Body of pancreas (tissue), 4 donors: ENCODE measurements around the gene SPATS2L. TPM values are rescaled to one million over a fixed set of nuclear protein-coding genes. Genes with fewer than 3 reads are reported as not detected.
A peak's percentile ranks its signal among the peaks of the same experiment; 100 is the strongest.

Experiments used
- ATAC-seq: fragments of 150-250 bp; one replicate; pipeline ENCODE4 v1.9.1; 2016
- DNase-seq, 4 donors: peaks; one replicate each; pipeline ENCODE4 v3.0.0-alpha.2; 2019
- H3K27ac ChIP-seq, 4 donors: fragments of 200-600 bp; sonication (generic); 1 replicate in 3 of 4; 2 replicates in 1 of 4; pipeline versions ENCODE4 v1.5.1 to v1.6.1; 2016 to 2019; ENCODE audit warnings: mild to moderate bottlenecking in 1 of 4, mixed read lengths in 1 of 4, moderate library complexity in 1 of 4
- H3K27me3 ChIP-seq, 2 donors: fragments of 200-600 bp; sonication (generic); one replicate each; pipeline ENCODE4 v1.6.0; 2016; ENCODE audit warnings: mild to moderate bottlenecking in 1 of 2
- H3K36me3 ChIP-seq, 2 donors: fragments of 200-600 bp; sonication (generic); replicated peaks in 1 of 2; 2 replicates each; pipeline ENCODE4 v1.5.1; 2016; ENCODE audit warnings: low read depth in 2 of 2; ENCODE audit not compliant: insufficient read depth in 1 of 2
- H3K4me1 ChIP-seq: fragments of 200-600 bp; sonication (generic); one replicate; pipeline ENCODE4 v1.6.0; 2016
- H3K4me3 ChIP-seq, 2 donors: fragments of 200-600 bp; sonication (generic); 1 replicate in 1 of 2; 2 replicates in 1 of 2; pipeline ENCODE4 v1.5.1; 2016 to 2019
- H3K9me3 ChIP-seq, 3 donors: fragments of 200-600 bp; sonication (generic); 1 replicate in 2 of 3; 2 replicates in 1 of 3; pipeline ENCODE4 v1.5.1; 2016
- POLR2A ChIP-seq, 3 donors: fragments of 450-650 bp; IDR thresholded peaks; one replicate each; pipeline ENCODE4 v1.6.1; 2016; ENCODE audit warnings: antibody characterized with exemption in 3 of 3, mild to moderate bottlenecking in 2 of 3
- WGBS, 2 donors: methylation state at CpG; one replicate each; pipeline ENCODE4 v1.1.5; 2017; 5-methylcytosine and 5-hydroxymethylcytosine counted together
- intact Hi-C: fragments of 100-400 bp; cut with DNase I; formaldehyde crosslinking; loops from one replicate; pipeline ENCODE4 v1.15.1; 2023
- total RNA-seq, 2 donors: library from RNA; depleted of rRNA; stranded (reverse); fragments of >200 nt; gene quantifications; one replicate each; pipeline ENCODE4 v1.1.0, GENCODE V29; 2016
- TF ChIP-seq, protein P1 (sequence below), 7 experiments: fragments of 450-650 bp in 4 of 7; fragments of 200-600 bp in 3 of 7; sonication (generic) in 3 of 7; IDR thresholded peaks; one replicate each; pipeline ENCODE4 v1.5.1; 2016 to 2019; ENCODE audit warnings: antibody characterized with exemption in 7 of 7

The SPATS2L gene
- total RNA-seq, 2 donors from 2014 or later, result 39.2 to 49.8 TPM

DNA sequence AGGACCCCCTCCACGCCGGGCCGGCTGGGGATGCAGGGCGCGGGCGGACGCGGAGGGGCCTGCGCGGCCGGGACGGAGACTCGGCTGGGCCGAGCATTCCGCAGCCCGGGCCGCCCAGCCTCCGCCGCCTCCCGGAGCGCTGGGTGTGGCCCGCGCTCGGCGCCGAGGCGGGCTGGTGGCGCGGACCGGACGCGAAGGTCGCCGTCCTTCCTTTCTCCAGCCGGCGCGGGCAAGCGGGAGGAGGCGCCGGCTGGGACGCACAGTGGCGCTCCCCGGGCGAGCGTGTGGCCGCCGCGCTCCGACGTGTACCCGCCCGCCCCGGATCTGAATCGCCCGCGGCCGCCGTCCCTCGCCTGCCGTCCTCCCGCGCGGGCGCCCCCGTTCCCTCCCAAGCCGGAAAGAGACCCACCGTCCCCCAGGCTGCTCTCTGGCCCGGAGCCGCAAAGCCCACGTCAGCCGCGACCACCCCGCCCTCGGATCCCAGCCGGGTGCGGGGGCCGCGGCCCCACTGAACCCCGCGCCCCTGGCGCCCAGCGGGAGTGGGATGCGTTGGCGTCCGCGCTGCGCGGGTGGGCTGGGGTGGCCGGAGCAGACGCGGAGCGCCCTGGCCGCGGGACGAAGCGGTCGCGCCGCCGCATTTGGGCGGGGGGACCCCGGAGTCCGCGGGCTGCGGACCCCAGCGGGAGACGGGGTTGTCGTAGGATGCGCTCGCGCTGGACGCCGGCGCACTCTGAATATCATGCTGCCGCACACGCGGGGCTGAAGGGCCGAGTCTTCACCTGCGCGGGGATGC, 634 bp downstream of the SPATS2L start:
- TF ChIP-seq POLR2A (IDR thresholded peaks at IDR 0.05), result peak in 2 of 3 donors; percentile 41 to 42
- TF ChIP-seq, protein P1, sequence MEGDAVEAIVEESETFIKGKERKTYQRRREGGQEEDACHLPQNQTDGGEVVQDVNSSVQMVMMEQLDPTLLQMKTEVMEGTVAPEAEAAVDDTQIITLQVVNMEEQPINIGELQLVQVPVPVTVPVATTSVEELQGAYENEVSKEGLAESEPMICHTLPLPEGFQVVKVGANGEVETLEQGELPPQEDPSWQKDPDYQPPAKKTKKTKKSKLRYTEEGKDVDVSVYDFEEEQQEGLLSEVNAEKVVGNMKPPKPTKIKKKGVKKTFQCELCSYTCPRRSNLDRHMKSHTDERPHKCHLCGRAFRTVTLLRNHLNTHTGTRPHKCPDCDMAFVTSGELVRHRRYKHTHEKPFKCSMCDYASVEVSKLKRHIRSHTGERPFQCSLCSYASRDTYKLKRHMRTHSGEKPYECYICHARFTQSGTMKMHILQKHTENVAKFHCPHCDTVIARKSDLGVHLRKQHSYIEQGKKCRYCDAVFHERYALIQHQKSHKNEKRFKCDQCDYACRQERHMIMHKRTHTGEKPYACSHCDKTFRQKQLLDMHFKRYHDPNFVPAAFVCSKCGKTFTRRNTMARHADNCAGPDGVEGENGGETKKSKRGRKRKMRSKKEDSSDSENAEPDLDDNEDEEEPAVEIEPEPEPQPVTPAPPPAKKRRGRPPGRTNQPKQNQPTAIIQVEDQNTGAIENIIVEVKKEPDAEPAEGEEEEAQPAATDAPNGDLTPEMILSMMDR (IDR thresholded peaks at IDR 0.05), result peak in 1 of 7 experiments; percentile 0
- H3K4me3 ChIP-seq, result peak overlapping the region; percentile 71 to 78
- H3K27me3 ChIP-seq, result no peaks in the 10 kb centered on the region
- intact Hi-C loops, result no loop called here
- DNase-seq (peak; percentile 48 to 64 (median 52)), ATAC-seq (peak; percentile 77)
- peak overlapping the region; percentile 88 to 95 (median 91) for H3K27ac ChIP-seq
- 1% methylated on average over 12 to 107 of the region's 120 CpGs for WGBS, 2 donors
- peaks cover 42% of the 10 kb centered on the region for H3K4me1 ChIP-seq
- no peaks in the 10 kb centered on the region for H3K36me3 ChIP-seq
- H3K9me3 ChIP-seq, result no peaks in the 10 kb centered on the region

DNA sequence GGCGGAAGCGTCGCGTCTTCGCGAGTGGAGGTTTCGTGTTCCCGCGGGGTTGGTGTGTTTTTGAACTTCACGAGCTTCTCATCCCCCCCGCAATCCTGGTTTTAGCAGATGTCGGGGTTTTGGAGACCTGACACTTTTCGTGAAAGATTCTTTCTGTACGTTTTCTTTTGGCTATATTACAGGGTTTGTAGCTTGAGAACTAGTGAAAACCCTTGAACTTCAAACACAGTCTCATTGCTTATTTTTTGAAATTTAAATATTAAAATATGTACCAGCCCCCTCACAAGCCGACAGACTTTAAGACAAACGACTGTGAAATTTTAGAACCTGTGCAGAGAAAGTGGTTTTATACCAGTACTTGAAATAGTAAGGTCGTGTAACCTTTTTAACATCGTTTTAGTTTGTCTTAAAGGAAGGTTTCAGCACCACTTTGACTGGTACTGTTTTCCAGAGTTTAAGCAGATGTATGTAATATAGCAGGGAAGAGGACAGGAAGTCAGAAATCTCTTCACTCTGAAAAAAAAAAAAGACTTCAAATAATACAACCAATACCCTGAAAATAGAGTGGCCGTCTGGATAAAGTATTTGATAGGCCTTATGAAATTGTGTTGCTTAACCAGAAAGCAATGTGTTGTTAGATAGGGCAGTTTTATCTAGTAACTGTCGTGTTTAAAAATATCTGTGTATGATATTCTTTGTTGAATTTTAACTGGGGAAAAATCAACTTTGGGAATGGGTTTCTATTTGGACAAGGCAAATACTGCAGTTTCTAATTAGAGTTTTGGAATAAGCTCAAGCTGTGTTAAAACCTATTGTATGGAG, 1.4 kb downstream of the SPATS2L start:
- Histone ChIP-seq H3K4me3 (peak overlapping the region; percentile 71 to 78), H3K27ac (peak overlapping the region; percentile 88 to 95 (median 91)), H3K9me3 (no peaks in the 10 kb centered on the region), H3K4me1 (peaks cover 48% of the 10 kb centered on the region), H3K36me3 (no peaks in the 10 kb centered on the region), H3K27me3 (no peaks in the 10 kb centered on the region)
- DNase-seq, result no peak
- ATAC-seq, result no peak
- no peak for TF ChIP-seq POLR2A (IDR thresholded peaks at IDR 0.05)
- TF ChIP-seq, protein P1 (IDR thresholded peaks at IDR 0.05), result no peak
- 2% methylated on average over 20 of the region's 20 CpGs for WGBS, 2 donors
- intact Hi-C loops, result no loop called here

DNA sequence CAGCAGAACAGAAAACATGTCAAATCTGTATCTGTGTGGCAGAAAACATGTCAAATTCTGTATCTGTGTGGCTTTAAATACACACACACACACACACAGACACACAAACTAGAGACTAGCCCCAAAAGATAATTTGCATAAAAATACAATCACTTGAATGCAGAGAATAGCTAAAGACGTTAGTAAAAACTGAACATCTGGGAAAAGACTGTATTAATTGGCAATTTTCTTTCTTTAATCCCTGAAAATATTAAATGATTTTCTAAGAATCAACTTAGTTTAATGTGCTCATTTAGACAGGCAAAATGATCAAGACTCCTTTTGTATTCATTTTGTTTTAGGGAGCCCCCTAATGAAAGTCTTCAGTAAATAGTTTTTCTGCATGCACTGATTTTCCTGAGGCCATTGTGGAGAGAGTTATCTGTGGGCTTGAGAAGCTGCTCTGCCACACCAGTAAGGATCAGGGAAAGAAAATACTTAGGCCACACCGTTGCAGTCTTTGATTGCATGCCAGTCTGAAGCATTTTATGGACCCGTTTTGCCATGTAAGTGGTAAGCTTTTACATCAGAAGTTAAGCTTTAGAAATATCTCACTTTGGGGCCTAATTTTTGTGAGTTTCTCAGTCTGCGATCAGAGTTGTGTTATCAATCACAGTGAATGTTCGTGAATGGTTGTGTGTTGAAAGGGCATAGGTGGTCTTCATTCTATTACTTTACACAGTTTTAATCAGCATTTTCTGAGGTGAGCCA, 2.2 kb downstream of the SPATS2L start:
- no peak for DNase-seq
- Histone ChIP-seq H3K36me3 (no peaks in the 10 kb centered on the region), H3K27me3 (no peaks in the 10 kb centered on the region), H3K27ac (peak overlapping the region in 3 of 4 donors; percentile 88 to 95 (median 92)), H3K4me1 (peaks cover 50% of the 10 kb centered on the region), H3K4me3 (no peak overlapping the region), H3K9me3 (no peaks in the 10 kb centered on the region)
- WGBS, 2 donors, result 38 to 45% methylated on average over 5 of the region's 5 CpGs
- intact Hi-C loops, result no loop called here
- TF ChIP-seq, protein P1 (IDR thresholded peaks at IDR 0.05), result no peak
- TF ChIP-seq POLR2A (IDR thresholded peaks at IDR 0.05), result no peak
- no peak for ATAC-seq

DNA sequence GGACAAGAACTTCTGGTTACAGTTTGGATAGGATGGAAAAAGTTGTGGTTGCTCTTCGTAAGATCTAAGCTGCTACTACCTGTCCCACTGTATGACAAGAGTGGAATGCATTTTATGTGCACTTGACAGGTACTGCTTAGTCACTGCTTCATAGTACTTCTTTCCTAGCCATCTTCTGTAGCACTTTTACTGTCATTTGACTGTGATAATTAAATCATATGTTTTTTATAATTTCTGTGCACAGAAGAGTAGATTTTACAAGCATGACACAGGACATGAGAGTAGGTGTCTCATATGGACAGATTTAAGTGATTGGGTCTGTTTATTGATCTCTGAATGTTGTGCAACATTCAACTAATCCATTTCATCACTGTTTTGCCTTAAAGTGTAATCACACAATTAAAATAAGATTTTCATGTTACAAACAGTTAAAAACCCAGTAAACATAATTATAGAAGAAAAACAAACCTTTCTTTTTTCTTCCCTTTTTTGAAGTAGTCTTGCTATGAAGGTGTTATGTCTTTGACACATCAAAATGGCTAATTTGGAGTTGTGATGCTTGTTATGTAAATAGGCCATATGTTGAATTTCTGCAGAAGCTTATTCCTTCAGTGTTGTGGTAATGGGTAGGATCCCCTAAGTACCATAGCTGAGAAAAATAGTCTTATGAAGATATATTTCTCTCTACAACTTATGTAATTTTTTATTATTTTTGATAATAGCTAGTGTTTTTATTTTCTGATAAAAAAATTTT, 3.0 kb downstream of the SPATS2L start:
- ATAC-seq (no peak), DNase-seq (no peak)
- H3K9me3 ChIP-seq, result no peaks in the 10 kb centered on the region
- no peak overlapping the region for H3K4me3 ChIP-seq
- H3K4me1 ChIP-seq, result peaks cover 50% of the 10 kb centered on the region
- H3K36me3 ChIP-seq, result no peaks in the 10 kb centered on the region
- intact Hi-C loops, result no loop called here
- no peaks in the 10 kb centered on the region for H3K27me3 ChIP-seq
- H3K27ac ChIP-seq, result peak overlapping the region in 3 of 4 donors; percentile 88 to 95 (median 92)
- TF ChIP-seq, protein P1 (IDR thresholded peaks at IDR 0.05), result no peak
- TF ChIP-seq POLR2A (IDR thresholded peaks at IDR 0.05), result no peak
- WGBS, 2 donors, result 78 to 89% methylated on average over 1 of the region's 1 CpG
